Muscle layer of colon (tissue), 2 donors: Measurements from ENCODE around the gene MCCD1.

Source experiments
- H3K27ac ChIP-seq: one replicate; pipeline ENCODE4 v1.7.0; 2013; ENCODE audit warnings: low read depth, mild to moderate bottlenecking, low read length, moderate library complexity
- H3K27me3 ChIP-seq, 2 donors: one replicate each; pipeline ENCODE4 v1.7.0; 2013; ENCODE audit warnings: low read length in 2 of 2, mild to moderate bottlenecking in 2 of 2; ENCODE audit not compliant: insufficient read depth in 2 of 2, control insufficient read depth in 1 of 2
- H3K36me3 ChIP-seq: one replicate; pipeline ENCODE4 v1.7.0; 2013; ENCODE audit warnings: mild to moderate bottlenecking, low read length; ENCODE audit not compliant: insufficient read depth
- H3K4me1 ChIP-seq: one replicate; pipeline ENCODE4 v1.7.0; 2013; ENCODE audit warnings: mild to moderate bottlenecking, low read length; ENCODE audit not compliant: insufficient read depth
- H3K4me3 ChIP-seq, 2 donors: one replicate each; pipeline ENCODE4 v1.7.0; 2013; ENCODE audit warnings: low read length in 2 of 2, low read depth in 1 of 2, mild to moderate bottlenecking in 1 of 2, moderate library complexity in 1 of 2
- H3K9ac ChIP-seq: one replicate; pipeline ENCODE4 v1.7.0; 2013; ENCODE audit warnings: low read length
- H3K9me3 ChIP-seq: one replicate; pipeline ENCODE4 v1.7.0; 2013; ENCODE audit warnings: mild to moderate bottlenecking, low read length
- donor health status: abdominal sarcoma.
- donor health status: Adenocarcinoma of cecum.

MCCD1 gene

DNA sequence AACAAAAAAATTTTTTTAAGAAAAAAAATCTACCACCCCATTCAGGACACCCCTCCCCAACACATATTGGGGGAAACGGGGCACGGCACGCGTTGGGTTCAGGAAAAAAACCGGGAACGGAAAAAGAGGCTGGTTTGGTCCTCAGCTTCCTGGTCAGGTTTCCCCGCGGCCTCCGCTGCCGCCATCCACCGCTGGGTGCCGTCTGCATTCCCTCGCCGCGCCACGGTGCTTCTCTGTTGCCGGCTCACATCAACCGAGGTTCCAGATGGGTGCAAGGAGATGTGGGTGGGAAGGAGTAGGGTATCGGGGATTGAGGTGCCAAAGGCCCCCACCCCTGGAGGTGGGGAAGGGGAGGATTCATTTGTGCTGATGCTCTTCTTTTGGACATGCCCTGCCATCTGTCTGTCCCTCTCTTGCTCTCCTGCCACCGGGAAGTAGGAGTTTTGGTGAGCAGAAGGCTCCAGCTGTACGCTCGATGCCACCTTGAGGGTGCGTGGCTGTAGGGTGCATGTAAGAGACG is 5.8 kb downstream of the MCCD1 start:
- Histone ChIP-seq H3K9ac (no peak overlapping the region), H3K9me3 (no peaks in the 10 kb centered on the region), H3K27ac (no peak overlapping the region), H3K4me1 (peaks cover 14% of the 10 kb centered on the region), H3K36me3 (peaks cover 82% of the 10 kb centered on the region), H3K27me3 (no peaks in the 10 kb centered on the region), H3K4me3 (no peak overlapping the region)

DNA sequence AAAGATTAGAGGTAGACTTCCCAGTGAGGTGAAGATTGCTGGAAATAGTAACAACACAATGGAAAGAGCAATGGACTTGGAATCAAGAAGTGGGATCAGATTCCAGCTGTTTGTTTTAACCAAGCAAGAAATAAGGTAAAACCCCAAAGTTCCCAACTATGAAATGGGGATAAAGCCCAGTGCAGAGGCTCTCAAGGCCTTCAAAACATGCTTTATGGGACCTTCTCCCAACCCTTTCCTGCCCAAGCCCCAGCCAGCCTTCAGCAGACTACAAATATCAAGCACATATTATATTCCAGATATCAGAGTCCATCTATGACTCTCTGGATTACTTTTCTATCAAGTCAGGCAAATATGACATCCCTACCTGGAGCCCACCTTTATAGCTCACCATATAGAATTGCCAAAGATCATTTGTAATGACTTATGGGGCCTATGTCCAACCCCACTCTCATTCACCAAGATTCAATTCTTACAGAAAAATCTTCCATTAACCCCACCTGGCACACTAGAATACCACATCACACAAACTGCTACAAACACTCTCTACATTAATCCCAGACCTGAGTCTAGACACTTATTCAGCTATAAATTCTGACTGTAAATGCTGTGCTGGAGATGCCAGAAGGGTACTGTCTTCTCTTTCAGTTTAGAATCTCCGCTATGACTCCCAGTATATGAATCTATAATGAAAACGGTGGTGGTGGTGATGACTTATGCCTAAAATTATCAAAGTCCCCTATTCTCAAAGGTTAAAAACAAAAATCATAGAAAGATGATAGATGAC is 7.0 kb downstream of the MCCD1 start:
- Histone ChIP-seq H3K4me1 (peaks cover 25% of the 10 kb centered on the region), H3K36me3 (peaks cover 80% of the 10 kb centered on the region), H3K27me3 (no peaks in the 10 kb centered on the region), H3K4me3 (no peak overlapping the region), H3K9ac (no peak overlapping the region), H3K27ac (no peak overlapping the region), H3K9me3 (no peaks in the 10 kb centered on the region)

DNA sequence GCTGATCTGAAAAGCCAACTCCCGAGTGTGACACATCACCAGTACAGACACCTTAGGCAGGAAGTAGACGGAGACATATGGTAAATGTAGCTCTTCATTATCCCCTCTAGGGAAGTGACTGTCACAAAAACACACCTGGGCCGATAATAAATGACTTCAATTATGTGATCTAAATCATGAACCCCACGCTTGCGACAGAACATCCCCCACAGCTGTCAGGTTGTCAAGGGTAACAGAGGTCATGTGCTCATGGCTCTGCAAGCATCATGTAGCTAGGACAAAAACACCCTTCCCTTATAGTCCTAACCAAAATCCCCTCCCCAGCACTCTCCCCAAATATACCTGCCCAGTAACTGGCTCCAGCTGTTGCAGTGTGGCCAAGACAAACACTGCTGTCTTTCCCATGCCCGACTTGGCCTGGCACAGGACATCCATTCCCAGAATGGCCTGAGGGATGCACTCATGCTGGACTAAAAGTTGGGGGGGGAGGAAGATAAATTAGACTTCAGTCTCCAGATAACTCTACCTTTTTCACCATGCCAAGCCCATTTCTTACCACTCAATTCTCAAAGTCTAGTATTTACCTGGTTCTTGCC is 10.1 kb downstream of the MCCD1 start:
- Histone ChIP-seq H3K27ac (no peak overlapping the region), H3K9me3 (no peaks in the 10 kb centered on the region), H3K4me1 (peaks cover 36% of the 10 kb centered on the region), H3K9ac (peak overlapping the region; percentile 9), H3K27me3 (no peaks in the 10 kb centered on the region), H3K36me3 (peaks cover 60% of the 10 kb centered on the region), H3K4me3 (no peak overlapping the region)

DNA sequence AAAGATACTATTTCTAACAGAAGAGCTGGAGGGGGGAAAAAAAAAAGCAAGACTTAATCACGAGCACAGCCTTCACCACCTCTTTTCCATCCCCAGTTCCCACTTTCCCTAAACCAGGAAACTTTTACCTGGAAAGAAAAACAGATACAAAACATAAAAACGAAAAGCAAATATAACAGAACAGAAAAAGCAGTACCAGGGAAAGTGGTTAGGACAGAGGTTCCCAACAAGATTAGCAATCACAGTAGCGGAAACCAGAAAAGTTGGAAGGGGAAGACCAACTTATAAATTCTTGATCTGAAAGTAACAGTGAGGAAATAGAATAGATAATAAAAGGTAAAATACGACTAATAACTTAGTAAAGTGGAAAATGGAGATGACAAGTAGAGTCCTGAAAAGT is 11.9 kb downstream of the MCCD1 start:
- Histone ChIP-seq H3K27ac (peak overlapping the region; percentile 83), H3K4me1 (peaks cover 36% of the 10 kb centered on the region), H3K36me3 (peaks cover 42% of the 10 kb centered on the region)

DNA sequence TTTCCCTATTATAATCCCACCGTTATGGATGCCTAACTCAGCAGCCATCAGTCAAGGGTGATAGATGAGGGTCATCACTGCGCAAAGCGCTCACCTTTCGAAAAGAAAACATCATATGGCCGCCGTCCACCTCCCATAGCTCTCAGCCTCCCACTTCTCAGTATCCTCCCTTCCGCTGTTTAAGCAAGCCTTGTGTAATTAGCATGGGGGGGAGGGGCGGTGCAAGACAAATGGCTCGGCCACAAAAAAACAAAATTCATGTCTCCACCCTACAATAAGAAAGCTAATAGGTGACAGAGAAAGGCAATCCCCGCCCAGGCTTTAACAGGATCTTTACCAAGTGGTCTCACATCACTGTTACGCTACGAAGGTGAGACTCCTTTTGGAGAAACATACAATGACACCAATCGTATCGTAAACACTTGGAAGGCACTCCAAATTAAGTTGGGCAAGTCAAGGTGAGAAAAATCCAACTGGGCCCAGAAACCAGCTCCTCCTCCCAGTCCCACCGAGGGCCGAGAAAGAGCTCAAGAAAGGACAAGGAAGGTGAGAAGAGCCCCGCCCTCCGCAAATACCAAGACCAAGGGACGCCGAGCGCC is 12.4 kb downstream of the MCCD1 start:
- Histone ChIP-seq H3K9me3 (no peaks in the 10 kb centered on the region), H3K27ac (peak overlapping the region; percentile 83), H3K4me3 (peak overlapping the region; percentile 36 to 98), H3K27me3 (no peaks in the 10 kb centered on the region), H3K4me1 (peaks cover 36% of the 10 kb centered on the region), H3K9ac (peak overlapping the region; percentile 95), H3K36me3 (peaks cover 37% of the 10 kb centered on the region)

More for the DNA sequence above, 11.9 kb downstream of the MCCD1 start:
- peak overlapping the region; percentile 36 to 98 for H3K4me3 ChIP-seq
- peak overlapping the region; percentile 95 for H3K9ac ChIP-seq
- no peaks in the 10 kb centered on the region for H3K27me3 ChIP-seq
- no peaks in the 10 kb centered on the region for H3K9me3 ChIP-seq

DNA sequence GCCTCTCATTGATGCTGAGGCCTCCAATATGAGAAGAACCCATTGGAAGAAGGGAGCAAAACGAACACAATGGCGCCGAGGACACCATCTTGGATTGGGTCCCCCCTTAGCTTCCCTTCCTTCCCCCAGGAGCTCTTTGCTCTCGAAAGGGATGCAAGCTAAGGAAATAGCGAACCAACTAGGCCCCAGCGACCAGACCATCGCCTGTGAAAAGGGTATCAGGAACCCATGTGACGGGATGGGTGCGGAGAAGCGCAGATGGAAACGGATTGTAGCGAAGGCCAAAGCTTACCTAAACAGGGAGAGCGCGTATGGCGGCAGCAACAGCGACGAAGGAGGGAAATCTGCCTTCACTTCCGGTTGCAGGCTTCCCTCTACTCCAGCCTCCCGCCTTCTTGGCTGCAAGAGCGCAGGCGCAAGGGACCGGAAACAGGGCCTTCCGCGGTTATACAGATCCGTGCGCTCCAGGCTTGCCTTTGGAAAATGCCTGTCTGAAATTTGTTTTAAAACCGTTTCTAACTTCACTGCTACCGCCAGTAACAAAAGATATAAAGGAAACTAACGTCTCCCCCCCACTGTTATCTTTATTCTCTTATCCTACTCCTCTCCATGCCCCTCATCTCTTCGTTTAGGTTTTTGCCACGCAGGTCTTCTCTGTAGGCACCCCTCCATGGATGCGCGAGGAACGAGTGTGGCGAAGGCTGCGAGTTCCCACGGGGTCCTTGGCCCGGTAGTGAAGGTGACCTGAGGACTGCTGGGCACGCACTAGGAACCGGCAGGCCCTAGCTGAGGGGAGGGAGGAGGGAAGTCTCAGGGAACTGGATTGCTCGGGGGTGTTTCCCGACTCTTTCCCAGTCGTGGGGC is 13.1 kb downstream of the MCCD1 start, which contains the start of gene DDX39B:
Gene DDX39B (minus strand): TSS at position 346 of the 864 bp plus-strand sequence. CDS start 1,471 bp downstream, outside the sequence.
- peaks cover 42% of the 10 kb centered on the region for H3K4me1 ChIP-seq

DNA sequence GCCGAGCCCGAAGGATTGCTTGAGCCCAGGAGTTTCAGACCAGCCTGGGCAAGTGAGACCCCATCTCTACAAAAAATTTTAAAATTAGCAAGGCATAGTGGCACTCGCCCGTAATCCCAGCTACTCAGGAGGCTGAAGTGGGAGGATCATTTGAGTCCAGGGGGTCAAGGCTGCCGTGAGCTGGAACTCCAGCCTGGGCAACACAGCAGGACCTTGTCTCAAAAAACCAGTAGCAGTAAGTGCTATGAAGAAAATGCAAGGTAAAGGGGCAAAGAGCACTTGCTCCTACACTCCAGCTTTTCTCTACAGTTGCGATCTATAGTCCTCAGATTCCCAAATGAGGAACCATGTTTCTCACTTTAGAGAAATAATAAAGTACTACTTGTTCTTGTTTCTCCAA is 14.9 kb downstream of the MCCD1 start:
- Histone ChIP-seq H3K27ac (no peak overlapping the region), H3K4me1 (peaks cover 47% of the 10 kb centered on the region), H3K4me3 (no peak overlapping the region), H3K36me3 (peaks cover 18% of the 10 kb centered on the region), H3K9me3 (no peaks in the 10 kb centered on the region), H3K27me3 (no peaks in the 10 kb centered on the region), H3K9ac (no peak overlapping the region)

More for the DNA sequence above, 13.1 kb downstream of the MCCD1 start, which contains the start of gene DDX39B:
- H3K4me3 ChIP-seq: peak within 1 kb of the TSS; percentile 45 to 98
- H3K9ac ChIP-seq: peak within 1 kb of the TSS; percentile 95
- no peaks in the 10 kb centered on the region for H3K27me3 ChIP-seq
- H3K36me3 ChIP-seq: peaks cover 31% of the 10 kb centered on the region
- H3K9me3 ChIP-seq: no peaks in the 10 kb centered on the region
- peak within 1 kb of the TSS; percentile 83 for H3K27ac ChIP-seq

DNA sequence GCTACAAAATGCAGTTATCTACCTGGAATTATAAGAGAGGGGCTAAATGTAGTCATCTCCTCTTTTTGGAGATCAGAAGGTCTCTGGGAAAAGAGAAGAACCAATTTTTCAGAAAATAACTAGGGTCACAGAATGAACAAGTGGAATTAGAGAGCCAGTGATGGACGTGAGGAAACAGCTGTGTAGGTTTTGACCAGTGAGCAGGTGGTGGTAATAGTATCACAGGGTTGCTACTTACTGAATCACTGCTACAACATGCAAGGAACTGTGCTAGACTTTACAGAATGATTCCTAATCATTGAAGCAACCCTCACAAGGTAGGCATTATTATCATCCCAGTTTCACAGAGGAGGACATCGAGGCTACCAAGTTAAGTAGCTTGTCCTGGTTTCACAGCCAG is 15.9 kb downstream of the MCCD1 start:
- H3K27ac ChIP-seq: no peak overlapping the region
- peaks cover 40% of the 10 kb centered on the region for H3K4me1 ChIP-seq
- H3K9ac ChIP-seq: no peak overlapping the region
- peaks cover 8% of the 10 kb centered on the region for H3K36me3 ChIP-seq
- no peaks in the 10 kb centered on the region for H3K27me3 ChIP-seq
- no peak overlapping the region for H3K4me3 ChIP-seq
- no peaks in the 10 kb centered on the region for H3K9me3 ChIP-seq

DNA sequence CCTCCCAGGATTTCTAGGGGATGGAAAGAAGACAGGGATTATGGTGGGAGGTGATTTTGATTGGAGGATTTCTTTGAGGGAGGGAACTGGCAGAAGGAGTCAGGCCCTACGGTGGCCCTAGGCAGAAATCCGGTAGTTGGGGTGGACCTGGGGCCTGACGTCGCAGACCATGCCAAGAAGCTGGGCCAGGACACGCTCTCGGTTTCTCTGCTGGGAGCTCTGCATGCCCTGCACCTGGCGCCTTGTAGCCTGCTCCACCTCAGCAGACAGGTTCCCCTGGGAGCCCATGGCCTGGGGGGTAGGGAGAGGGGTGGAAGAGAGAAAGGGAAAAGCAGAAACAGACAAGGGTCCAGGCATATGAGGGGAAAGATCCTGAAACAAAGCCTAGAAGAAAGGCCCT is 16.5 kb downstream of the MCCD1 start:
- Histone ChIP-seq H3K9me3 (no peaks in the 10 kb centered on the region), H3K4me3 (no peak overlapping the region), H3K36me3 (peaks cover 2% of the 10 kb centered on the region), H3K4me1 (peaks cover 34% of the 10 kb centered on the region), H3K27ac (no peak overlapping the region), H3K9ac (no peak overlapping the region), H3K27me3 (no peaks in the 10 kb centered on the region)

DNA sequence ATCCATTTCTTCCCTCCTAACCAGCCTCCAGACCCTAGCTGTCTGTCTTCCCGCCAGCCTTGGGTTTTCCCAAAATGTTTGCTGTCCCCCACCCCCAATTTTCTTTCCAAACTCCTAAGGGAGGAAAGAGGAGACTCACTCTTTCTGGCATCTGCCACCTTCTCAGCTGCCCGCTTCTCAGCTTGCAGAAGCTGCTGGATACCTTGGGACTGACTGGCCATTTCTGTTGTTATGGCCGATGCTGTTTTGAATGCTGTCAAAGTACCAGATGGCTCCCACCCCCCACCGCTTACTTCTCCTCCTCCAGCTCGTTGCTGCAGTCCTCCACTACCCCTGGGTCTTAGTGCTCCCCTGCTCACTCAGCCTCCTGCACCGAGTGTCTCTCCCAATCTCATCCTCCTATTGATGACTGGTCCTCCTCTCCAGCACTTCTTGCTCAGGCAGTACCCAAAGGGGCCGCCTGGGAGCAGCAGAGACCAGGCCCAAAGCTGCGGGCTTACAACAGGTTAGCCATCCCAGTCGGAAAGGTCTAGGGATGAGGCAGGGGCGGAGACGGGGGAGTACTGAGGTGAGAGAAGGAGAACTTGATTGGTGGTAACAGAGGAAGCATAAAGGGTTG is 17.7 kb downstream of the MCCD1 start, which contains the start of gene ATP6V1G2:
Gene ATP6V1G2 (minus strand): TSS at position 270 of the 619 bp plus-strand sequence. CDS start 49 bp downstream, at position 221.
- peak within 1 kb of the TSS; percentile 86 for H3K27ac ChIP-seq
- peak within 1 kb of the TSS; percentile 47 to 74 for H3K4me3 ChIP-seq
- no peaks in the 10 kb centered on the region for H3K36me3 ChIP-seq
- H3K4me1 ChIP-seq: peaks cover 28% of the 10 kb centered on the region
- H3K9me3 ChIP-seq: no peaks in the 10 kb centered on the region
- H3K9ac ChIP-seq: peak within 1 kb of the TSS; percentile 77
- no peaks in the 10 kb centered on the region for H3K27me3 ChIP-seq
